ENCODE data around the gene GNA12.

- TF ChIP-seq CTCF (IDR thresholded peaks at IDR 0.05; ENCODE audit: low read length) (no peak), EZH2phosphoT487 (IDR thresholded peaks at IDR 0.05; ENCODE audit: low read length) (no peak)
Measured at GRCh38 chr7:2792856-2793487, 51.1 kb downstream of the GNA12 start.

Measured in MM.1S (cell line).